GM18517 (cell line): ENCODE data around the gene PDCD10.
A peak's percentile ranks its signal among the peaks of the same experiment; 100 is the strongest.

Source experiments
- ATAC-seq: cut with Tn5 transposase; IDR thresholded peaks from one replicate; pipeline ENCODE4 v1.9.1; 2021; ENCODE audit warnings: mild to moderate bottlenecking, moderate library complexity; ENCODE audit not compliant: unreplicated experiment

Gene PDCD10

GRCh38 chr3:167735233-167736138 lies 794 bp upstream of the PDCD10 start, which contains the start of gene SERPINI1:
SERPINI1 (plus strand) TSS chr3:167735721; CDS start chr3:167789129, 53,408 bp downstream.
- ATAC-seq: peak; percentile 59

GRCh38 chr3:167733961-167734497 lies 663 bp downstream of the PDCD10 start:
- ATAC-seq: no peak

GRCh38 chr3:167732313-167733065 lies 2.2 kb downstream of the PDCD10 start:
- no peak for ATAC-seq

- no peak for ATAC-seq
These were observed 3.3 kb downstream of the PDCD10 start for GRCh38 chr3:167731393-167731792.

- ATAC-seq: no peak
These were observed 5.1 kb downstream of the PDCD10 start for GRCh38 chr3:167729591-167729990.

- no peak for ATAC-seq
These were observed 5.9 kb downstream of the PDCD10 start for GRCh38 chr3:167728632-167729323.

- no peak for ATAC-seq
These were observed 6.5 kb downstream of the PDCD10 start for GRCh38 chr3:167728176-167728575.

- no peak for ATAC-seq
These were observed 10.8 kb downstream of the PDCD10 start for GRCh38 chr3:167723872-167724271.

GRCh38 chr3:167723025-167723512 lies 11.6 kb downstream of the PDCD10 start:
- no peak for ATAC-seq

- ATAC-seq: no peak
These were observed 16.1 kb downstream of the PDCD10 start for GRCh38 chr3:167718582-167718981.

- no peak for ATAC-seq
These were observed 17.8 kb downstream of the PDCD10 start for GRCh38 chr3:167716920-167717319.

GRCh38 chr3:167714871-167715270 lies 19.8 kb downstream of the PDCD10 start:
- ATAC-seq: no peak

- no peak for ATAC-seq
These were observed 22.2 kb downstream of the PDCD10 start for GRCh38 chr3:167712445-167712844.

- no peak for ATAC-seq
These were observed 23.3 kb downstream of the PDCD10 start for GRCh38 chr3:167711439-167711838.

GRCh38 chr3:167710552-167710951 lies 24.1 kb downstream of the PDCD10 start:
- no peak for ATAC-seq

GRCh38 chr3:167709690-167710089 lies 25.0 kb downstream of the PDCD10 start:
- no peak for ATAC-seq

- ATAC-seq: no peak
These were observed 28.9 kb downstream of the PDCD10 start for GRCh38 chr3:167705840-167706239.

- no peak for ATAC-seq
These were observed 33.8 kb downstream of the PDCD10 start for GRCh38 chr3:167700926-167701325.

GRCh38 chr3:167700046-167700445 lies 34.6 kb downstream of the PDCD10 start:
- ATAC-seq: no peak

GRCh38 chr3:167694121-167694520 lies 40.6 kb downstream of the PDCD10 start:
- no peak for ATAC-seq

GRCh38 chr3:167691366-167691765 lies 43.3 kb downstream of the PDCD10 start:
- ATAC-seq: peak; percentile 100
